Stomach (tissue), 9 donors: ENCODE measurements around the gene AP2A1. TPM values are rescaled to one million over a fixed set of nuclear protein-coding genes. Genes with fewer than 3 reads are reported as not detected.

Experiments
- DNase-seq, 2 donors: peaks; one replicate each; pipeline versions ENCODE4 v3.0.0 to v3.0.0-alpha.2; 2013 to 2019
- H3K27ac ChIP-seq, 5 donors: fragments of 200-600 bp in 4 of 5; sonication (generic) in 4 of 5; one replicate each; pipeline ENCODE4 v1.5.1; 2013 to 2019; ENCODE audit warnings: mild to moderate bottlenecking in 1 of 5, moderate library complexity in 1 of 5
- H3K27me3 ChIP-seq, 3 donors: fragments of 200-600 bp; sonication (generic); one replicate each; pipeline ENCODE4 v1.5.1; 2017 to 2019; ENCODE audit warnings: mixed run types in 1 of 3
- H3K36me3 ChIP-seq, 4 donors: fragments of 200-600 bp; sonication (generic); 1 replicate in 3 of 4; 2 replicates in 1 of 4; pipeline ENCODE4 v1.5.1; 2016 to 2019
- H3K4me1 ChIP-seq, 4 donors: fragments of 200-600 bp; sonication (generic); one replicate each; pipeline ENCODE4 v1.5.1; 2016 to 2019
- H3K4me3 ChIP-seq, 4 donors: fragments of 200-600 bp; sonication (generic) in 3 of 4; one replicate each; pipeline ENCODE4 v1.5.1; 2016 to 2019; ENCODE audit warnings: mild to moderate bottlenecking in 1 of 4
- H3K9me3 ChIP-seq, 4 donors: fragments of 200-600 bp; sonication (generic); one replicate each; pipeline ENCODE4 v1.5.1; 2016 to 2019
- EP300 ChIP-seq: sonication (generic); formaldehyde crosslinking; IDR thresholded peaks from one replicate; pipeline ENCODE4 v1.6.1; 2017; ENCODE audit warnings: antibody characterized with exemption
- POLR2A ChIP-seq, 4 donors: fragments of 450-650 bp; IDR thresholded peaks; one replicate each; pipeline ENCODE4 v1.6.1; 2016; ENCODE audit warnings: antibody characterized with exemption in 4 of 4, control low read depth in 2 of 4, mild to moderate bottlenecking in 1 of 4, moderate library complexity in 1 of 4
- POLR2AphosphoS5 ChIP-seq, 3 donors: sonication (generic); formaldehyde crosslinking; IDR thresholded peaks; one replicate each; pipeline ENCODE4 v1.6.1; 2016; ENCODE audit warnings: antibody characterized with exemption in 3 of 3
- WGBS, 5 donors: extraction: QIAGEN DNeasy Blood & Tissue Kit in 3 of 5; methylation state at CpG; one replicate each; pipeline versions ENCODE4 v1.1.5 to v1.1.7; 2013 to 2018; 5-methylcytosine and 5-hydroxymethylcytosine counted together
- intact Hi-C: fragments of 100-400 bp; cut with DNase I; formaldehyde crosslinking; loops from one replicate; pipeline ENCODE4 v1.15.1; 2023; ENCODE audit warnings: low total_unique reads
- polyA plus RNA-seq, 3 donors: library from polyadenylated mRNA; stranded (reverse); fragments of 200-250 nt; gene quantifications; one replicate each; pipeline ENCODE4 v1.2.3, GENCODE V29; 2013
- total RNA-seq, 5 donors: library from RNA; depleted of rRNA; stranded (reverse); fragments of >200 nt; gene quantifications; one replicate each; pipeline versions ENCODE4 v1.1.0 to v1.2.3, GENCODE V29; 2014 to 2016
- TF ChIP-seq, protein P1 (sequence below), 7 experiments: fragments of 450-650 bp in 4 of 7; fragments of 200-600 bp in 3 of 7; sonication (generic) in 3 of 7; IDR thresholded peaks; one replicate each; pipeline ENCODE4 v1.5.1; 2016 to 2019; ENCODE audit warnings: antibody characterized with exemption in 7 of 7, control low read depth in 2 of 7, mild to moderate bottlenecking in 1 of 7
- donor health status: healthy with polysubstance abuse.
- donor health status: Bipolar disorder and iron deficiency.
- donor health status: healthy.

The AP2A1 gene
- total and polyA plus RNA-seq, 8 donors: 19.8 to 177 (median 29.2) TPM

GRCh38 chr19:49795615-49796014 is 28.8 kb downstream of the AP2A1 start:
- H3K9me3 ChIP-seq: no peaks in the 10 kb centered on the region
- TF ChIP-seq, protein P1, sequence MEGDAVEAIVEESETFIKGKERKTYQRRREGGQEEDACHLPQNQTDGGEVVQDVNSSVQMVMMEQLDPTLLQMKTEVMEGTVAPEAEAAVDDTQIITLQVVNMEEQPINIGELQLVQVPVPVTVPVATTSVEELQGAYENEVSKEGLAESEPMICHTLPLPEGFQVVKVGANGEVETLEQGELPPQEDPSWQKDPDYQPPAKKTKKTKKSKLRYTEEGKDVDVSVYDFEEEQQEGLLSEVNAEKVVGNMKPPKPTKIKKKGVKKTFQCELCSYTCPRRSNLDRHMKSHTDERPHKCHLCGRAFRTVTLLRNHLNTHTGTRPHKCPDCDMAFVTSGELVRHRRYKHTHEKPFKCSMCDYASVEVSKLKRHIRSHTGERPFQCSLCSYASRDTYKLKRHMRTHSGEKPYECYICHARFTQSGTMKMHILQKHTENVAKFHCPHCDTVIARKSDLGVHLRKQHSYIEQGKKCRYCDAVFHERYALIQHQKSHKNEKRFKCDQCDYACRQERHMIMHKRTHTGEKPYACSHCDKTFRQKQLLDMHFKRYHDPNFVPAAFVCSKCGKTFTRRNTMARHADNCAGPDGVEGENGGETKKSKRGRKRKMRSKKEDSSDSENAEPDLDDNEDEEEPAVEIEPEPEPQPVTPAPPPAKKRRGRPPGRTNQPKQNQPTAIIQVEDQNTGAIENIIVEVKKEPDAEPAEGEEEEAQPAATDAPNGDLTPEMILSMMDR (IDR thresholded peaks at IDR 0.05): no peak
- TF ChIP-seq EP300 (no peak), POLR2A (IDR thresholded peaks at IDR 0.05) (no peak)
- no peak overlapping the region for H3K27ac ChIP-seq
- no peaks in the 10 kb centered on the region for H3K27me3 ChIP-seq
- intact Hi-C loops: loop anchor here (10.0 kb wide), 1 partner anchor 91 kb away; no protein-coding TSS in a partner anchor
- peaks cover 0 to 10% (median 3%) of the 10 kb centered on the region in 4 donors for H3K4me1 ChIP-seq
- no peak for DNase-seq
- no peak overlapping the region for H3K4me3 ChIP-seq
- H3K36me3 ChIP-seq: peaks cover 85 to 100% (median 100%) of the 10 kb centered on the region in 4 donors
- 89 to 98% (median 91%) methylated on average over 7 to 20 of the region's 20 CpGs for WGBS, 5 donors

GRCh38 chr19:49798574-49798973 is 31.8 kb downstream of the AP2A1 start:
- peaks cover 85 to 100% (median 100%) of the 10 kb centered on the region in 4 donors for H3K36me3 ChIP-seq
- 85 to 95% (median 89%) methylated on average over 3 to 11 of the region's 11 CpGs for WGBS, 5 donors
- TF ChIP-seq EP300 (no peak), POLR2AphosphoS5 (IDR thresholded peaks at IDR 0.05) (no peak)
- TF ChIP-seq, protein P1 (IDR thresholded peaks at IDR 0.05): no peak
- intact Hi-C loops: loop anchor here (10.0 kb wide), 1 partner anchor 94 kb away; no protein-coding TSS in a partner anchor
- no peak overlapping the region for H3K4me3 ChIP-seq
- no peak for DNase-seq
- no peaks in the 10 kb centered on the region for H3K9me3 ChIP-seq
- peaks cover 0 to 22% (median 12%) of the 10 kb centered on the region in 4 donors for H3K4me1 ChIP-seq
- H3K27me3 ChIP-seq: no peaks in the 10 kb centered on the region
- no peak overlapping the region for H3K27ac ChIP-seq

DNA sequence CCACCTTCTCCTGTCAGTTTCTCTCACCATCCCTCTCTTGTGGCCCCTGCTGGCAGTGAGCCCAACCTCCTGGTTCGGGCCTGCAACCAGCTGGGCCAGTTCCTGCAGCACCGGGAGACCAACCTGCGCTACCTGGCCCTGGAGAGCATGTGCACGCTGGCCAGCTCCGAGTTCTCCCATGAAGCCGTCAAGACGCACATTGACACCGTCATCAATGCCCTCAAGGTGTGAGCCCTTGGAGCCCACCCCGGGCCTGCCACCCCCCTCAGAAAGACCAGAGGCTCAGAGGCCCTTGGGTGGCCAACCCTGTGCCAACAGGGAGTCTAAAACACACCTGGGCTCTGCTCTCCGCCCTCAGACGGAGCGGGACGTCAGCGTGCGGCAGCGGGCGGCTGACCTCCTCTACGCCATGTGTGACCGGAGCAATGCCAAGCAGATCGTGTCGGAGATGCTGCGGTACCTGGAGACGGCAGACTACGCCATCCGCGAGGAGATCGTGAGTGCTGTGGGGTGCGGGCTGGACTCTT is 32.5 kb downstream of the AP2A1 start:
- intact Hi-C loops: loop anchor here (10.0 kb wide), 1 partner anchor 95 kb away; no protein-coding TSS in a partner anchor
- TF ChIP-seq POLR2A (IDR thresholded peaks at IDR 0.05) (no peak), EP300 (no peak), POLR2AphosphoS5 (IDR thresholded peaks at IDR 0.05) (no peak)
- TF ChIP-seq, protein P1 (IDR thresholded peaks at IDR 0.05): no peak
- peaks cover 0 to 22% (median 12%) of the 10 kb centered on the region in 4 donors for H3K4me1 ChIP-seq
- H3K4me3 ChIP-seq: no peak overlapping the region
- DNase-seq: no peak
- WGBS, 5 donors: 88 to 93% (median 92%) methylated on average over 28 of the region's 28 CpGs
- H3K27ac ChIP-seq: no peak overlapping the region
- peaks cover 81 to 100% (median 100%) of the 10 kb centered on the region in 4 donors for H3K36me3 ChIP-seq
- no peaks in the 10 kb centered on the region for H3K9me3 ChIP-seq
- H3K27me3 ChIP-seq: no peaks in the 10 kb centered on the region

DNA sequence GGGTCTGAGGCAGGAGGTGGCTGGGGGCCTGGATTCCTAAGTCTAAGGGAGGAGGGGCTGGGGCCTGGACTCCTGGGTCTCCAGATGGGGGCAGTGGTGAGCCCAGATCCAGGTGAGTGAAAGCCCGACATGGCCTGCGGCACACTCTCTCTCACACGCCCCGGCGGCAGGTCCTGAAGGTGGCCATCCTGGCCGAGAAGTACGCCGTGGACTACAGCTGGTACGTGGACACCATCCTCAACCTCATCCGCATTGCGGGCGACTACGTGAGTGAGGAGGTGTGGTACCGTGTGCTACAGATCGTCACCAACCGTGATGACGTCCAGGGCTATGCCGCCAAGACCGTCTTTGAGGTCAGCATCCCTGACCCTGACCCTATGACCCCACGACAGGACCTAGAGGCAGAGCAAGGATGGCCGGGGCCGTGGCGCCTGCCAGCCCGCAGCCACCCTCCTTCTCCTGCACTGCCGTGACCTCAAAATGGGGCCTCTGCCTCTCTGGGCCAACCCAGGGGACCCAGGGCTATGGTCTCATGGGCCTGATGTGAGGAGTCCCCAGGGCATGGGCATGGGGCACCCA is 33.1 kb downstream of the AP2A1 start:
- peaks cover 81 to 100% (median 100%) of the 10 kb centered on the region in 4 donors for H3K36me3 ChIP-seq

More for the DNA sequence above, 33.1 kb downstream of the AP2A1 start:
- Histone ChIP-seq H3K27ac (no peak overlapping the region), H3K27me3 (no peaks in the 10 kb centered on the region), H3K4me1 (peaks cover 0 to 22% (median 12%) of the 10 kb centered on the region in 4 donors), H3K4me3 (no peak overlapping the region), H3K9me3 (no peaks in the 10 kb centered on the region)
- intact Hi-C loops: loop anchor here (10.0 kb wide), 1 partner anchor 95 kb away; no protein-coding TSS in a partner anchor
- DNase-seq: no peak
- TF ChIP-seq POLR2AphosphoS5 (IDR thresholded peaks at IDR 0.05) (no peak), EP300 (no peak), POLR2A (IDR thresholded peaks at IDR 0.05) (no peak)
- TF ChIP-seq, protein P1 (IDR thresholded peaks at IDR 0.05): no peak
- 90 to 100% (median 94%) methylated on average over 1 to 25 of the region's 25 CpGs for WGBS, 5 donors
